ES-I3 (cell line): ENCODE results near the gene SGO2.

Experiments used
- H3K36me3 ChIP-seq: 2 replicates; pipeline ENCODE4 v1.6.1; 2013; ENCODE audit warnings: mild to moderate bottlenecking, low read length, control low read depth, moderate library complexity; ENCODE audit not compliant: insufficient read depth
- H3K4me1 ChIP-seq: 2 replicates; pipeline ENCODE4 v1.6.1; 2013; ENCODE audit warnings: mild to moderate bottlenecking, control low read depth, low read length; ENCODE audit not compliant: insufficient read depth
- H3K9ac ChIP-seq: 2 replicates; pipeline ENCODE4 v1.6.1; 2013; ENCODE audit warnings: low read depth, mild to moderate bottlenecking, low read length, moderate library complexity
- H3K9me3 ChIP-seq: 2 replicates; pipeline ENCODE4 v1.6.1; 2013; ENCODE audit warnings: mild to moderate bottlenecking, low read length, moderate library complexity; ENCODE audit not compliant: control insufficient read depth, insufficient read depth

Gene SGO2

DNA sequence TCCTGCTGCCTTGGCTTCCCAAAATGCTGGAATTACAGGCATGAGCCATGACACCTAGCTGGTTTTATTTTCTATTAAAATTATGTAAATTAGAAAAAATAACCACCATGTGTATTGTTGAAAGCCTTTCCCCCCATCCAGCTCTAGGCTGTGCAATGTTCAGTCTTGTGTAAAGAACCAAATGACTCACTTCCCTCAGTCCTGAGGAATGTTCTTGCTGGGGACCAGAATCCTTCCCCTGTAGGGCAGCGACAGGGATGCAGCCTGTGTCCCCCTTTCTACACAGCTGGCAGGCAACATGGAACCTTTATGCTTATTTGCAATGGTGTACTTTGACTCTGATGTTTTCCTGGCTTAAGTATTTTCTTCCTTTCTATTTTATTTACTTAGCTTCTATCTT is 89.2 kb downstream of the SGO2 start:
- no peak overlapping the region for H3K9ac ChIP-seq
- no peaks in the 10 kb centered on the region for H3K36me3 ChIP-seq
- H3K9me3 ChIP-seq, result no peaks in the 10 kb centered on the region
- H3K4me1 ChIP-seq, result no peaks in the 10 kb centered on the region

GRCh38 chr2:200616193-200616592 is 90.2 kb downstream of the SGO2 start:
- no peaks in the 10 kb centered on the region for H3K4me1 ChIP-seq
- H3K36me3 ChIP-seq, result no peaks in the 10 kb centered on the region
- H3K9me3 ChIP-seq, result no peaks in the 10 kb centered on the region
- no peak overlapping the region for H3K9ac ChIP-seq

GRCh38 chr2:200616656-200617055 is 90.6 kb downstream of the SGO2 start:
- H3K9me3 ChIP-seq, result no peaks in the 10 kb centered on the region
- no peaks in the 10 kb centered on the region for H3K4me1 ChIP-seq
- H3K9ac ChIP-seq, result no peak overlapping the region
- H3K36me3 ChIP-seq, result no peaks in the 10 kb centered on the region

- no peaks in the 10 kb centered on the region for H3K4me1 ChIP-seq
- no peak overlapping the region for H3K9ac ChIP-seq
- H3K36me3 ChIP-seq, result no peaks in the 10 kb centered on the region
- no peaks in the 10 kb centered on the region for H3K9me3 ChIP-seq
Observed at GRCh38 chr2:200617156-200618053, 91.4 kb downstream of the SGO2 start.

DNA sequence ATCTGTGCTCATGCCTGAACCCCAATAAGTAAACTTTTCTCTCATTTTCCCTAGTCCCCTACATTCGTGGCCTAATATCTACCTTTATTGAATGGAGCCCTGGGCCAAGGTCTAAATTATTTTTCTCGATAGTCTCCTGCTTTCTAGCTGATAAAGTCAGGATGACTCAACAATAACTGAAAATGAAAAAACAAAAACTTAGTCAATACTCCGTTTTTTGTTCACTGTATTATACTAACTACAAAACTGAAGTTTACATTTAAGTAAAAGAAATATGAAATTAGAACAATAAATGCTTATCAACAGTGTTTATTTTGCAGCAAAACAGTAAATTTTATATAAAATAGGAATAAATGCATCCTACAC is 92.0 kb downstream of the SGO2 start:
- Histone ChIP-seq H3K36me3 (no peaks in the 10 kb centered on the region), H3K4me1 (no peaks in the 10 kb centered on the region), H3K9ac (no peak overlapping the region), H3K9me3 (no peaks in the 10 kb centered on the region)

DNA sequence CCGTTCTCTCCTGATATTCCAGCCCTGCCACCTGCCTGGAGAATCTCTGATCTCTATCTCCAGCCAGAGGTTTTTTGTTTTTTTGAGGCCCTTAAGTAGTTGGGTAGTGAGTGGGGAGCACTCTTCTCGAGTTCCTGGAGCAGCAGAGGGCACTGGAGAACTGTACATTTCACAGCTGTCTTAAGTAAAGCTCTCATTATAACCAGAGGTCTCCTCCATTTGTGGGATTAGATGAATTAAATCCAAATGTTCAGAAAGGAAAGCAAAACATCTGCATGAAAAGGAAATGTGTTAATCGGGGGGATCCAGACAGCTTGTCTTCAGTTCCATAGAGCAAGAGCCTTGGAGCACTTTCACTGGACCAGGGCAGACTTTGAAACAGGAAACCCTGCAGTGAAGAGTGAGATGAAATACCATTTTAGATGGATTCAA is 92.6 kb downstream of the SGO2 start:
- no peak overlapping the region for H3K9ac ChIP-seq
- H3K36me3 ChIP-seq, result no peaks in the 10 kb centered on the region
- no peaks in the 10 kb centered on the region for H3K4me1 ChIP-seq
- H3K9me3 ChIP-seq, result no peaks in the 10 kb centered on the region

GRCh38 chr2:200619279-200619678 is 93.3 kb downstream of the SGO2 start:
- Histone ChIP-seq H3K9me3 (no peaks in the 10 kb centered on the region), H3K4me1 (no peaks in the 10 kb centered on the region), H3K36me3 (no peaks in the 10 kb centered on the region), H3K9ac (no peak overlapping the region)

DNA sequence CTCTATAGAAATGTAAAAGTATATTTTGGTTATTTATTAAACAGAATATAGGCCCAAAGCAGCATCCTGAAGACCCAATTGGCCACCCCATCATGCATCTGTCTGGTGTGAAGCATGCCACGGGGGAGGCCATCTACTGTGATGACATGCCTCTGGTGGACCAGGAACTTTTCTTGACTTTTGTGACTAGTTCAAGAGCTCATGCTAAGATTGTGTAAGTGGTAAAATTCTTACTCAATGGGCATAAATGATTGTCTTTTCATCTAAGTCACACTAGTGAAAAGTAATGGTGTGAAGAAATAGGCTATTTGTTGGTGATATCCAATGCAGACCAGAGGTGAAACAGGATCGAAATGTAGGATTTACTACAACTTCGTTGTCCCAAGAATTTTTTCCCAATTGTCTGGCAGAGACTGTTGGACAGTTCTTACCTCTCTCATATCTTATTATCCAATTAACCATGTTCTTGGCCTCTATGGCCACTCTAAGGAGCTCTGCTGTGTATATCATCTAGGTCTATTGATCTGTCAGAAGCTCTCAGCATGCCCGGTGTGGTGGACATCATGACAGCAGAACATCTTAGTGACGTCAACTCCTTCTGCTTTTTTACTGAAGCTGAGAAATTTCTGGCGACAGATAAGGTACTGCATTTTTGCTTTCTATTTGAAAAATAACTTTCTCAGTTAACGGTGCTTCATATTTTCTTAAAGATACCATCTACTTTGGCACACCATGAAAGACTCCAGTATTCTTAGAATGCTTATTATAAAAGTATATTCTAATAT is 94.8 kb downstream of the SGO2 start:
- Histone ChIP-seq H3K9me3 (no peaks in the 10 kb centered on the region), H3K4me1 (0 out of 2 replicates have a peak, but pooled peaks cover under 1% of the 10 kb centered on the region), H3K9ac (no peak overlapping the region), H3K36me3 (no peaks in the 10 kb centered on the region)

DNA sequence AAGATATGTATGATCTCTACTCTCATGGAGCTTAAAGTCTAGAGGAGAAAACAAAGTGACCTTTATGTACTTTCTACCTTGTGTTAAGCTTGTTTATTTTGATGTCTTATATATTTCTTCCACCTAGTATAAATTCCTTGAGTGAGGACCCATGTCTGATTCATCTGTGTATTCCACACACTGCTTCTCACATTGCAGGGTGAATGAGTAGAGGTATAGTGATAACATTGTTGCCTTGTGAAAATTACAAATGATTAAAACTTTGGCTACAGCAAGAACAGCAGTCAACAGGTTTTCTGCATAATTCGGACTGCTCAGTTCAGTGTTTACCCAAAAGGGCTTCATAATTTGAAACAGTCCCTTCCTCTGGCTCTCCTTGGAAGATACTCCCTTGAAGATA is 96.1 kb downstream of the SGO2 start:
- H3K9me3 ChIP-seq, result no peaks in the 10 kb centered on the region
- peaks cover 9% of the 10 kb centered on the region; the same call in 1 of the 2 replicates for H3K4me1 ChIP-seq
- H3K9ac ChIP-seq, result no peak overlapping the region
- no peaks in the 10 kb centered on the region for H3K36me3 ChIP-seq

DNA sequence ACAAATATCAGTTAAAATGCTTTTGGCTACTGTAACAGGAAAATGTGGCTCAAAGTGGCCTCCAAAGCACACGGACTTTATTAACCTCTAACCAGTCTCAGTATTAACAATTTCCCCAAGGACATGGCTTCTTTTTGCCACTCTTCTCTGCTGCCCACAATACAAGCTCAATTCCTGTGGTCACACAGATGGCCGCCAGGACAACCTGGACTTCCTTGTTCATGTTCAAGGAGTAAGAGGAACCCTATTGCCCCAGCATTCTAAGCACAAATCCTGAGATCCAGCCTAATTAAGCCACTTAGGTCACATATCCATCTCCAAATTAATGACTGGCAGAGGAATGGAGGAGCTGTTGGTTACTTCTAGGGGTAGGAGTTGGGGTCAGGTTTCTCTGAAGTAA is 98.0 kb downstream of the SGO2 start:
- no peaks in the 10 kb centered on the region for H3K36me3 ChIP-seq
- H3K4me1 ChIP-seq, result peaks cover 11% of the 10 kb centered on the region; the same call in 1 of the 2 replicates
- H3K9me3 ChIP-seq, result no peaks in the 10 kb centered on the region
- H3K9ac ChIP-seq, result no peak overlapping the region

- H3K36me3 ChIP-seq, result no peaks in the 10 kb centered on the region
- H3K4me1 ChIP-seq, result peaks cover 11% of the 10 kb centered on the region; the same call in 1 of the 2 replicates
- H3K9ac ChIP-seq, result no peak overlapping the region
- no peaks in the 10 kb centered on the region for H3K9me3 ChIP-seq
Observed at GRCh38 chr2:200624658-200625057, 98.7 kb downstream of the SGO2 start.

- Histone ChIP-seq H3K9me3 (no peaks in the 10 kb centered on the region), H3K4me1 (peaks cover 11% of the 10 kb centered on the region; the same call in 1 of the 2 replicates), H3K36me3 (no peaks in the 10 kb centered on the region), H3K9ac (no peak overlapping the region)
Observed at GRCh38 chr2:200625282-200625681, 99.3 kb downstream of the SGO2 start.

DNA sequence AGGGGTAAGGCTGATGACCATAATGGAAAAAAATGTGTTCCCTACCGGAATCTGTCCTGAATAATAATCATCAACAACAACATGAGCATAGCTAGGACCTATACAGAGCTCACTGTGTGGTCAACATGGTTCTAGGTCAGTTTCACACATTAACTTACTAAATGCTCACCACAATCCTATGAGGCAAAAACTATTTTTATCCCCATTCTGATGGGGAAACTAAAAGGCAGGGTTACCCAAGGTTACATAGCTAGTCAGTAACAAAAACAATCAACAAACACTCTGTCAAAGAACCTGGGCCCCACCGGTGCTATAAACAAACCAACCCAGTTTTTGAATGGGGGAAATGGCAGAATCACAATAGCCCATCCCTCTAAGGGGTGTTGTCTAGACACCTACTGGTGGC is 100.0 kb downstream of the SGO2 start:
- H3K9me3 ChIP-seq, result no peaks in the 10 kb centered on the region
- H3K4me1 ChIP-seq, result peaks cover 11% of the 10 kb centered on the region; the same call in 1 of the 2 replicates
- H3K36me3 ChIP-seq, result no peaks in the 10 kb centered on the region
- no peak overlapping the region for H3K9ac ChIP-seq

DNA sequence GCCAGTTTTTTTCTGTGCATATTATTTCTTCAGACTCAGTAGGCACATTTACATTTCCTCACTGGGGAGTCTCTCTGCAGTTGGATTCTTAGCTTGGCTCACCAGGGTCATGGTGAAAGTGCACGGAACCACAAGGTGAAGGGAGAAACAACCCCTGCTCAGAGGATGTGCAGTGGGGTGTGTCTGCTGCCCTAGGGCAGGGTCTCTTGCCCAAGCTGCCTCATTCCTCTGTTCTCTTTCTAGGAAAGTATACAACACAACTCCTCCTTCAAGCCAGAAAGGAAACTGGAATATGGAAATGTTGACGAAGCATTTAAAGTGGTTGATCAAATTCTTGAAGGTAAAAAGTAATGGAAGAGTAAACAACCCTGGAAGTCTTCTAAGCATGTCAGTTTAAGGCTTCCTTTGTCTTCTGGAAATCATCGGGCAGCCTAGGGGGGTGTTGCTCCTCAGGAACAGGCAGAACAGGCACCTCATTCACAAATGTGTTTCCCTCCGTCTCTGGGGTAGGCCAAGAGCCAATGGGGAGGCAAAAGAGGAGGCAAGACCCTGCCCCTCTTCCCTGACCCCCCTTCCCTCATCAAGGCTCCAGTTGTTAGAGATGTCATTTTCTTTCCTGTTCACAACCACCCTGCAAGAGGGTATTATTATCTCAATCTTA is 101.2 kb downstream of the SGO2 start:
- Histone ChIP-seq H3K4me1 (peaks cover 11% of the 10 kb centered on the region; the same call in 1 of the 2 replicates), H3K9ac (no peak overlapping the region), H3K9me3 (no peaks in the 10 kb centered on the region), H3K36me3 (no peaks in the 10 kb centered on the region)
